Testis (tissue), 3 donors: Measurements from ENCODE around the gene FBXO5. TPM values are rescaled to one million over a fixed set of nuclear protein-coding genes. Genes with fewer than 3 reads are reported as not detected.
A peak's percentile ranks its signal among the peaks of the same experiment; 100 is the strongest.

Experiments used
- DNase-seq: peaks from one replicate; pipeline ENCODE4 v3.0.0-alpha.2; 2019
- H3K27ac ChIP-seq, 2 donors: fragments of 200-600 bp; sonication (generic); one replicate each; pipeline ENCODE4 v1.5.1; 2019
- H3K27me3 ChIP-seq: fragments of 200-600 bp; sonication (generic); one replicate; pipeline ENCODE4 v1.5.1; 2019
- H3K36me3 ChIP-seq: fragments of 200-600 bp; sonication (generic); one replicate; pipeline ENCODE4 v1.5.1; 2017; ENCODE audit warnings: low read depth; ENCODE audit errors: missing control alignments
- H3K4me1 ChIP-seq: fragments of 200-600 bp; sonication (generic); one replicate; pipeline ENCODE4 v1.5.1; 2019
- H3K4me3 ChIP-seq, 2 donors: fragments of 200-600 bp; sonication (generic); one replicate each; pipeline ENCODE4 v1.5.1; 2017 to 2019
- H3K9me3 ChIP-seq: fragments of 200-600 bp; sonication (generic); one replicate; pipeline ENCODE4 v1.5.1; 2017
- POLR2A ChIP-seq: fragments of 450-650 bp; IDR thresholded peaks from one replicate; pipeline ENCODE4 v1.6.1; 2017; ENCODE audit warnings: antibody characterized with exemption, mild to moderate bottlenecking, moderate library complexity
- WGBS, 2 donors: methylation state at CpG; one replicate each; pipeline ENCODE4 v1.1.5; 2018; 5-methylcytosine and 5-hydroxymethylcytosine counted together
- intact Hi-C: fragments of 100-400 bp; cut with DNase I; formaldehyde crosslinking; loops from one replicate; pipeline ENCODE4 v1.15.1; 2023; ENCODE audit warnings: low total_unique reads
- polyA plus RNA-seq: library from polyadenylated mRNA; stranded (reverse); fragments of 350-450 nt; fragmentation: Illumina TruSeq; extraction: RNeasy Lipid Tissue Mini Kit (QIAGEN cat#74804); gene quantifications from one replicate; pipeline ENCODE4 v1.2.3, GENCODE V29; 2014; ENCODE audit warnings: low read depth, low replicate concordance; ENCODE audit not compliant: insufficient read depth
- total RNA-seq, 2 donors: library from RNA; depleted of rRNA; stranded (reverse); fragments of >200 nt; gene quantifications; one replicate each; pipeline ENCODE4 v1.2.3, GENCODE V29; 2016
- TF ChIP-seq, protein P1 (sequence below), 3 experiments: fragments of 450-650 bp in 2 of 3; fragments of 200-600 bp in 1 of 3; sonication (generic) in 1 of 3; IDR thresholded peaks; one replicate each; pipeline ENCODE4 v1.5.1; 2016 to 2019; ENCODE audit warnings: antibody characterized with exemption in 3 of 3, mild to moderate bottlenecking in 2 of 3, moderate library complexity in 1 of 3

FBXO5 gene
- total and polyA plus RNA-seq, 3 donors from 2014 or later: 6.0 to 8.3 (median 6.8) TPM

DNA sequence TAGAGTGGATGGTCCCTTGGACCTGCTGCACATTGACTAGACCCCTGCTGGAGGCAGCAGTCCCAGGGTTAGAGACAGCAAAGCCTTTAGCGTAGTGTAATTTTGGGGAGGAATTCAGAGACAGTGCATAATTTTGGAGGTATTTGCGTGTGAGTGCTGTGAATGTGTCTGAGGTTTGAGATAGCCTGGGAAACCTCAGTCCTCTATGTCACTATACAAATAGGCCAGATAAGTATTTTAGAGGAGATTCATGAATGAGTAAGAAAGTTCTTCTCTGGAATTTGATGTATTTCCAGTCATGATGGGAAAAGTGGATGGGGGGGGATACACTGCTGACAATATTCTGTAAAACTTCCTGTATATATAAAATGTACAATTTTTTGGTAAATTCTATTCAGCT is 45.4 kb upstream of the FBXO5 start:
- H3K27me3 ChIP-seq: no peaks in the 10 kb centered on the region
- DNase-seq: no peak
- H3K4me1 ChIP-seq: no peaks in the 10 kb centered on the region
- WGBS, 2 donors: 83 to 98% methylated on average over 2 of the region's 2 CpGs
- no peak overlapping the region for H3K4me3 ChIP-seq
- no peaks in the 10 kb centered on the region for H3K36me3 ChIP-seq
- TF ChIP-seq POLR2A: no peak
- TF ChIP-seq, protein P1, sequence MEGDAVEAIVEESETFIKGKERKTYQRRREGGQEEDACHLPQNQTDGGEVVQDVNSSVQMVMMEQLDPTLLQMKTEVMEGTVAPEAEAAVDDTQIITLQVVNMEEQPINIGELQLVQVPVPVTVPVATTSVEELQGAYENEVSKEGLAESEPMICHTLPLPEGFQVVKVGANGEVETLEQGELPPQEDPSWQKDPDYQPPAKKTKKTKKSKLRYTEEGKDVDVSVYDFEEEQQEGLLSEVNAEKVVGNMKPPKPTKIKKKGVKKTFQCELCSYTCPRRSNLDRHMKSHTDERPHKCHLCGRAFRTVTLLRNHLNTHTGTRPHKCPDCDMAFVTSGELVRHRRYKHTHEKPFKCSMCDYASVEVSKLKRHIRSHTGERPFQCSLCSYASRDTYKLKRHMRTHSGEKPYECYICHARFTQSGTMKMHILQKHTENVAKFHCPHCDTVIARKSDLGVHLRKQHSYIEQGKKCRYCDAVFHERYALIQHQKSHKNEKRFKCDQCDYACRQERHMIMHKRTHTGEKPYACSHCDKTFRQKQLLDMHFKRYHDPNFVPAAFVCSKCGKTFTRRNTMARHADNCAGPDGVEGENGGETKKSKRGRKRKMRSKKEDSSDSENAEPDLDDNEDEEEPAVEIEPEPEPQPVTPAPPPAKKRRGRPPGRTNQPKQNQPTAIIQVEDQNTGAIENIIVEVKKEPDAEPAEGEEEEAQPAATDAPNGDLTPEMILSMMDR (IDR thresholded peaks at IDR 0.05): no peak
- intact Hi-C loops: no loop called here
- no peaks in the 10 kb centered on the region for H3K9me3 ChIP-seq
- no peak overlapping the region for H3K27ac ChIP-seq

DNA sequence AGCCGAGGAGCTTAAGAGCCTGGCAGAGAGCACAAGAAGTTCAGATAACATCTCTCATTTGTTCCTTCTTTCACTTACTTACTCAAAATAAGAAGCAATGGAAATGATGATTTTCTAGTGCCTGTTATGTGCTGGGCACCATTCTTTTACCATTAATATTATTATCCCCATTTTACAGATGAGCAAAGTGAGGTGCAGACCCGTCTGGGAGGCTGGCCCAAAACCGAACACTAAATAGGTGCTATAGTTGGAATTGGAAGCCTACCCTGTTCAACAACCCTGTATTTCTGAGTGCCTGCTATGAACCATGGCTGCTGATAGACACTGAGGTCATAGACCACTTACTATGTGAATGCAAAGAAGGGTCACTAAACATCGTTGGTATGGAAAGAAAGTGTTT is 44.6 kb upstream of the FBXO5 start:
- Histone ChIP-seq H3K27ac (no peak overlapping the region), H3K4me1 (no peaks in the 10 kb centered on the region), H3K9me3 (no peaks in the 10 kb centered on the region), H3K36me3 (no peaks in the 10 kb centered on the region), H3K27me3 (no peaks in the 10 kb centered on the region), H3K4me3 (no peak overlapping the region)
- intact Hi-C loops: no loop called here
- DNase-seq: no peak
- TF ChIP-seq, protein P1 (IDR thresholded peaks at IDR 0.05): no peak
- no peak for TF ChIP-seq POLR2A
- 78 to 84% methylated on average over 4 of the region's 4 CpGs for WGBS, 2 donors

DNA sequence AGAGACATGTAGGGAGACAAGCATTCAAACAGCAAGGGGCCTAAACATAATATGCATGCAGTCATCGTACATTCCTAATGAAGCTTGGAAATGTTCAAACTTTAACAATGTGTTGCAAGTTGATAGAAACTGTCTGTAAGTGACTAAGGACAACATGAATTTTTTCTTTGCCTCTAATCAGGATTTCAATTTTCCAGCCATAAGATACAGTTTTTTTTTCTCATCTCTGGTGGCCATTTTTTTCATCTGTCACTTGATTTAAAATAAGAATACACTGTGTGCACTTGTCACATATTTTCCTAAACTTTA is 41.8 kb upstream of the FBXO5 start:
- Histone ChIP-seq H3K4me1 (no peaks in the 10 kb centered on the region), H3K4me3 (no peak overlapping the region), H3K36me3 (no peaks in the 10 kb centered on the region), H3K27ac (no peak overlapping the region), H3K27me3 (no peaks in the 10 kb centered on the region), H3K9me3 (no peaks in the 10 kb centered on the region)
- intact Hi-C loops: no loop called here
- no peak for DNase-seq
- TF ChIP-seq, protein P1 (IDR thresholded peaks at IDR 0.05): no peak
- no peak for TF ChIP-seq POLR2A
- 27 to 49% methylated on average over 1 of the region's 1 CpG for whole genome bisulfite sequencing, 2 donors

DNA sequence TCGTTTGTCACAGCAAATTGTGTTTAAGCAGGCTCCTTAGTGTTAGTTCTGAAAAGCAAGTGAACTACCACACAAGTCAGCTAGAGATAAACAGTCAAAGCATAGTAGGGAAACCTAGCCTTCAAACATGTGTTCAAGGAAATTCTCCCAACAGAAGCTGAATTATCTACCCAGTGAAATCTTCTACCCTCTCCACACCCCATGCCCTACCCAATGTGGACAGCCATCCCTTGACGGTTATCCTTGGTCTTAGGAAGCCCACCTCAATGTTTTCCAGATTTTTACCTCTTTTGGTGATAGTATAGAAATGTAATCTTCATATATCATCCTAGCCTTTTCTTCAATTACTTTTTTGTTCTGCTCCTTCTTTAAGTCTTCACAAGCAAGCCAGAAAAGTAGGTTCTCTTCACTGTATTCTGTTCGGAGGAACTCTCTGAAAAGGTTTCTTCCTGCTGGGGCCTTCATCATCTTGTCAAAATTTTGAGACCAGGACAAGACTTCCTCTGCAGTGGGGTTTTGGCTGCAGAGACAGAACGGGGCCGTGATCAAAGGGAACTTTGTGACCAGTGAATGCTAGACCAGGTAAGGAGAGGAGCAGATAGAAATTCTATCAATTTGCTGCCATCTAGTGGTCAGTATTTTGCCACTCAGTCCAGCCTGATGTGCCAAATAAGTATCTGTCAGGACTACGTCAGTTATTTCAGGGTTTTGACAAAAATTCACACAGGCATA is 41.3 kb upstream of the FBXO5 start:
- no peaks in the 10 kb centered on the region for H3K4me1 ChIP-seq
- no peaks in the 10 kb centered on the region for H3K27me3 ChIP-seq
- no peak for TF ChIP-seq POLR2A
- TF ChIP-seq, protein P1 (IDR thresholded peaks at IDR 0.05): peak; percentile 51 to 80 (median 69)
- no peak overlapping the region for H3K4me3 ChIP-seq
- H3K27ac ChIP-seq: no peak overlapping the region
- 55 to 59% methylated on average over 6 of the region's 6 CpGs for WGBS, 2 donors
- no peaks in the 10 kb centered on the region for H3K9me3 ChIP-seq
- no peaks in the 10 kb centered on the region for H3K36me3 ChIP-seq
- intact Hi-C loops: no loop called here
- DNase-seq: peak; percentile 46

DNA sequence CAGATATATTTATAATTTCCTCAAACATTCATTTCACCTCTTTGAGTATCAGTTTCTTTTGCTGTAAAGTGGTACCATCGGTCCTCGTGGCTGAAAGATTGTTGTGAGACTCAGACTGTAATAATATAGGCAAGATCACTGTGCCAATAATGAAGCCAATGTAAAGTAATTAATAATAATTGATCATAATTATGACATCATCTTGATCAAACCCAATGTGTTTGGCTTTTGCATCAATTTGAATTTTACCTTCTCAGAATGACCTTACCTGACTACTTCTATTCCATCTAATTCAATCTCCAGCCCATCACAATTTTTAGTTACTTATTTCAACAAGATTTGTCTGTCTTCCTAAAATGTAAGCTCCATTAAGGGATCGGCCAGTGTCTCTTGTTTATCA is 35.5 kb upstream of the FBXO5 start:
- Histone ChIP-seq H3K9me3 (no peaks in the 10 kb centered on the region), H3K36me3 (no peaks in the 10 kb centered on the region), H3K4me1 (no peaks in the 10 kb centered on the region), H3K27me3 (no peaks in the 10 kb centered on the region), H3K4me3 (no peak overlapping the region), H3K27ac (no peak overlapping the region)
- TF ChIP-seq, protein P1 (IDR thresholded peaks at IDR 0.05): no peak
- no peak for TF ChIP-seq POLR2A
- 95 to 96% methylated on average over 3 of the region's 3 CpGs for WGBS, 2 donors
- intact Hi-C loops: no loop called here
- no peak for DNase-seq
